ENCODE data around the gene LTO1.

LTO1 gene

DNA sequence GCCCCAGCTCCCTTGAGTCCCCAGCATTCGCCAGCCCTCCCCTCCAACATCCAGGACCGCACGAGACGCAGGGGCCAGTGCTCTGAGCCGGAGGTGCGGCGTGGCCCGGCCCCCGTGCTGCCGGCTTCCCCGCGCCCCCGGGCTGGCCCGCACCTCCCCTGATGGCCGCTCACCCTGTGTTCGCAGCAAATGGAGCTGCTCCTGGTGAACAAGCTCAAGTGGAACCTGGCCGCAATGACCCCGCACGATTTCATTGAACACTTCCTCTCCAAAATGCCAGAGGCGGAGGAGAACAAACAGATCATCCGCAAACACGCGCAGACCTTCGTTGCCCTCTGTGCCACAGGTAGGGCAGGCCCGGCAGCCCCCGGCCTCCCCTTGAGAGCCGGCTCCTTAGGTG is 31.5 kb downstream of the LTO1 start:
- no peaks in the 10 kb centered on the region for H3K27me3 ChIP-seq (ENCODE audit: insufficient read depth, insufficient read length)
- peak overlapping the region; percentile 79 for H3K9ac ChIP-seq (ENCODE audit: insufficient read length, low read depth)
- no peaks in the 10 kb centered on the region for H3K9me3 ChIP-seq (ENCODE audit: insufficient read depth, low read length)
- peak overlapping the region; percentile 55 for H3K4me3 ChIP-seq (ENCODE audit: insufficient read length, low read depth)
- DNase-seq (ENCODE audit: low read depth, low spot score) = no peak
- H3K4me1 ChIP-seq (ENCODE audit: insufficient read depth, insufficient read length) = peaks cover 20% of the 10 kb centered on the region
- peaks cover 58% of the 10 kb centered on the region for H3K36me3 ChIP-seq (ENCODE audit: insufficient read depth, insufficient read length, low read length)
- no peak for TF ChIP-seq ZNF274 (IDR thresholded peaks at IDR 0.05; ENCODE audit: low read depth, low read length)
- TF ChIP-seq SUZ12 (IDR thresholded peaks at IDR 0.05; ENCODE audit: extremely low read depth, insufficient read depth, insufficient read length) = no peak
- TF ChIP-seq YY1 (IDR thresholded peaks at IDR 0.05; ENCODE audit: insufficient read depth, insufficient read length) = no peak

DNA sequence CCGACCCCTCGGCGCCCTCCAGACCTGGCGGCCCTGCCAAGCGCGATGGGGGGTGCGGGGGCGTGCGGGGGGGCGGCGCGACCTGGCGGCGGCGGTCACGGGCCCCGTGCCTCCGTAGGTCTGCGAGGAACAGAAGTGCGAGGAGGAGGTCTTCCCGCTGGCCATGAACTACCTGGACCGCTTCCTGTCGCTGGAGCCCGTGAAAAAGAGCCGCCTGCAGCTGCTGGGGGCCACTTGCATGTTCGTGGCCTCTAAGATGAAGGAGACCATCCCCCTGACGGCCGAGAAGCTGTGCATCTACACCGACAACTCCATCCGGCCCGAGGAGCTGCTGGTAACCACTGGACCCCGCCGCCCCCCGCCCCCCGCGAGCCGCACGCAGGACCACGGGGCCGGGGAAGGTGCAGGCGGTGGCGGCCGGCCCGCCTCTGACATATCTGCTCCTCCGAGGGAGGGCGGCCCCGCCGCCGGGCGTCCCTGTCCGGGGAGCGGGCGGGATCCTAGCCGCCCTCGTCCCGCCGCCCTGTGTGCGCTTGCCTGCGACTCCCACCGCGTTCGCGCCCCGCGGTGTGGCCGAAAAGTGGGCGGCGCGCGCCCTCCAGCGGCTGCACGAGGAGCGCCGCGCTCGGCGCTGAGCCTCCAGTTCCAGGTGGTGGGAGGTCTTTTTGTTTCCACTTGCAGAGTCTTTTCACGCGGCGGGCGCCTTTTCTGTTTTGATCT is 32.1 kb downstream of the LTO1 start:
- peaks cover 20% of the 10 kb centered on the region for H3K4me1 ChIP-seq (ENCODE audit: insufficient read depth, insufficient read length)
- H3K27me3 ChIP-seq (ENCODE audit: insufficient read depth, insufficient read length) = no peaks in the 10 kb centered on the region
- H3K36me3 ChIP-seq (ENCODE audit: insufficient read depth, insufficient read length, low read length) = peaks cover 52% of the 10 kb centered on the region
- no peak for DNase-seq (ENCODE audit: low read depth, low spot score)
- TF ChIP-seq SUZ12 (IDR thresholded peaks at IDR 0.05; ENCODE audit: extremely low read depth, insufficient read depth, insufficient read length) (no peak), YY1 (IDR thresholded peaks at IDR 0.05; ENCODE audit: insufficient read depth, insufficient read length) (no peak), ZNF274 (IDR thresholded peaks at IDR 0.05; ENCODE audit: low read depth, low read length) (no peak)
- H3K4me3 ChIP-seq (ENCODE audit: insufficient read length, low read depth) = peak overlapping the region; percentile 55
- no peaks in the 10 kb centered on the region for H3K9me3 ChIP-seq (ENCODE audit: insufficient read depth, low read length)
- peak overlapping the region; percentile 79 for H3K9ac ChIP-seq (ENCODE audit: insufficient read length, low read depth)

DNA sequence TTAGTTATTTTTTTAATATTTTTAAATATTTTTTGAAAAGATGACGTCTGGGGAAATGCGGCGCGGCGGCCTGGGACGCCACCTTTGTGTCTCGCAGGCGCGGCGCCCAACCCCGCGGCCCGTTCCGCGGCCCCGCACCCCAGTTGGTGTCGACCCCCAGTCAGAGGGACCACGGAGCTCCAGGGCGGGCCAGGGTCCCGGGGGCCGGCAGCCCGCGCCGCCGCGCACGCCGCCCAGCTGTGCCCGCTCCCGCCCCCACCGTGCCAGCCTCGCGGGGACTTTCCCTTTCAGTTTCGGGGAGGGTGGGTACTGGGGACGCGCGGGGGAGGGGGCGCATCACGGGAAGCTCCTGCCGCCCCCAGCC is 32.6 kb downstream of the LTO1 start:
- TF ChIP-seq ZNF274 (IDR thresholded peaks at IDR 0.05; ENCODE audit: low read depth, low read length) (no peak), SUZ12 (IDR thresholded peaks at IDR 0.05; ENCODE audit: extremely low read depth, insufficient read depth, insufficient read length) (no peak), YY1 (IDR thresholded peaks at IDR 0.05; ENCODE audit: insufficient read depth, insufficient read length) (no peak)
- H3K27me3 ChIP-seq (ENCODE audit: insufficient read depth, insufficient read length) = no peaks in the 10 kb centered on the region
- no peaks in the 10 kb centered on the region for H3K9me3 ChIP-seq (ENCODE audit: insufficient read depth, low read length)
- H3K9ac ChIP-seq (ENCODE audit: insufficient read length, low read depth) = peak overlapping the region; percentile 79
- no peak for DNase-seq (ENCODE audit: low read depth, low spot score)
- peaks cover 20% of the 10 kb centered on the region for H3K4me1 ChIP-seq (ENCODE audit: insufficient read depth, insufficient read length)
- H3K4me3 ChIP-seq (ENCODE audit: insufficient read length, low read depth) = peak overlapping the region; percentile 55
- H3K36me3 ChIP-seq (ENCODE audit: insufficient read depth, insufficient read length, low read length) = peaks cover 47% of the 10 kb centered on the region

DNA sequence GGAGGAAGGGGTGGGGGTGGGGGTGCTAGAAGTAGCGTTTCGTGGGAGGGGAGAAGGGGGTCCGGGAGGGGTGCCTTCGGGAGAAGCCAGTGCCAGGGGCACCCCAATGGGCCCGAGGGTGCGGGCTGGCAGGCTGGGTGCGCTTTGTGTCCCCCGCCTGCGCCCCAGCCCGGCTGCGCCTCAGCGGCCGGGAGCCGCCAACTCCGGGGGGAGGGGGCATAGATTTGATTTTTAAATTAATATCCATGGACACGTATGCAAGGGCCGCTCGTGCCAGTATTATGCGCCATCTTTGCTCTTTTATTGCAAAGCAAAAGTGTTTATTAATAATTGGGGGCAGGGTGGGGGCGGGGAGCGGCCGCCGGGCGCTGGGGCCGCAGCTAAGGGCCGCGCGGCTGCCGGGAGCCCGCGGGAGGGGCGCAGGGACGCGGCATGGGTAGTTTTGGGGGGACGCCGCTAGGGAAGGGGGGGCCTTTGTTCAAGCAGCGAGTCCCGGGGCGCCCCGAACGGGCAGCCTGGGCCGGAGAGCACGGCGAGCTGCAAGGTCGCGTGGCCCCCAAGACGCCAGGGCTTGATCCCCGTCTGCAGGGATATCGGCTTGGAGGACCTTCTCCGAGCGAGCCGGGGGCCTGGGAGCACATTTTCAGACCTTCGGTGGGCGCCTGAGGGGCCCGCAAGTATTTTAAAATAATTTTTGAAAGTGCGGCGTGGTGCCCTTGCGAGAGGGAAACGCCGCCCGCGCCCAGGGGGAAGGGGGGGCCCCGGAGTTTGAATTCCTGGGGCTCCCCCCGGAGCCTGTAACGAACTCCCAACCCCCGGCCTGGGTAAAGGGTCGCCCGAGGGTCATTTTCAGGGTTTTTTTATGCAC is 33.2 kb downstream of the LTO1 start:
- H3K9ac ChIP-seq (ENCODE audit: insufficient read length, low read depth) = peak overlapping the region; percentile 97
- peaks cover 41% of the 10 kb centered on the region for H3K36me3 ChIP-seq (ENCODE audit: insufficient read depth, insufficient read length, low read length)
- H3K9me3 ChIP-seq (ENCODE audit: insufficient read depth, low read length) = no peaks in the 10 kb centered on the region
- no peak for DNase-seq (ENCODE audit: low read depth, low spot score)
- H3K27me3 ChIP-seq (ENCODE audit: insufficient read depth, insufficient read length) = no peaks in the 10 kb centered on the region
- TF ChIP-seq SUZ12 (IDR thresholded peaks at IDR 0.05; ENCODE audit: extremely low read depth, insufficient read depth, insufficient read length) (no peak), ZNF274 (IDR thresholded peaks at IDR 0.05; ENCODE audit: low read depth, low read length) (no peak), YY1 (IDR thresholded peaks at IDR 0.05; ENCODE audit: insufficient read depth, insufficient read length) (no peak)
- H3K4me3 ChIP-seq (ENCODE audit: insufficient read length, low read depth) = peak overlapping the region; percentile 89
- peaks cover 20% of the 10 kb centered on the region for H3K4me1 ChIP-seq (ENCODE audit: insufficient read depth, insufficient read length)

DNA sequence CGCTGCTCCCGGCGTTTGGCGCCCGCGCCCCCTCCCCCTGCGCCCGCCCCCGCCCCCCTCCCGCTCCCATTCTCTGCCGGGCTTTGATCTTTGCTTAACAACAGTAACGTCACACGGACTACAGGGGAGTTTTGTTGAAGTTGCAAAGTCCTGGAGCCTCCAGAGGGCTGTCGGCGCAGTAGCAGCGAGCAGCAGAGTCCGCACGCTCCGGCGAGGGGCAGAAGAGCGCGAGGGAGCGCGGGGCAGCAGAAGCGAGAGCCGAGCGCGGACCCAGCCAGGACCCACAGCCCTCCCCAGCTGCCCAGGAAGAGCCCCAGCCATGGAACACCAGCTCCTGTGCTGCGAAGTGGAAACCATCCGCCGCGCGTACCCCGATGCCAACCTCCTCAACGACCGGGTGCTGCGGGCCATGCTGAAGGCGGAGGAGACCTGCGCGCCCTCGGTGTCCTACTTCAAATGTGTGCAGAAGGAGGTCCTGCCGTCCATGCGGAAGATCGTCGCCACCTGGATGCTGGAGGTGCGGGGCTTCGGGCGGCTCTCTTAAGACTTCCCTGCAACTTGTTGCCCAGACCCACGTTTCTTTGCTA is 34.1 kb downstream of the LTO1 start, which contains the start of gene CCND1:
Gene CCND1, plus strand, starts transcription at position 162 of the 587 bp plus-strand sequence. Its CDS starts 158 bp downstream, at position 320.
- Histone ChIP-seq H3K4me3 (ENCODE audit: insufficient read length, low read depth) (peak within 1 kb of the TSS; percentile 89), H3K9me3 (ENCODE audit: insufficient read depth, low read length) (no peaks in the 10 kb centered on the region), H3K9ac (ENCODE audit: insufficient read length, low read depth) (peak within 1 kb of the TSS; percentile 97), H3K27me3 (ENCODE audit: insufficient read depth, insufficient read length) (no peaks in the 10 kb centered on the region), H3K36me3 (ENCODE audit: insufficient read depth, insufficient read length, low read length) (peaks cover 33% of the 10 kb centered on the region), H3K4me1 (ENCODE audit: insufficient read depth, insufficient read length) (peaks cover 17% of the 10 kb centered on the region)
- DNase-seq (ENCODE audit: low read depth, low spot score) = peak; percentile 89
- no peak for TF ChIP-seq SUZ12 (IDR thresholded peaks at IDR 0.05; ENCODE audit: extremely low read depth, insufficient read depth, insufficient read length)
- TF ChIP-seq ZNF274 (IDR thresholded peaks at IDR 0.05; ENCODE audit: low read depth, low read length) = no peak
- TF ChIP-seq YY1 (IDR thresholded peaks at IDR 0.05; ENCODE audit: insufficient read depth, insufficient read length) = no peak

DNA sequence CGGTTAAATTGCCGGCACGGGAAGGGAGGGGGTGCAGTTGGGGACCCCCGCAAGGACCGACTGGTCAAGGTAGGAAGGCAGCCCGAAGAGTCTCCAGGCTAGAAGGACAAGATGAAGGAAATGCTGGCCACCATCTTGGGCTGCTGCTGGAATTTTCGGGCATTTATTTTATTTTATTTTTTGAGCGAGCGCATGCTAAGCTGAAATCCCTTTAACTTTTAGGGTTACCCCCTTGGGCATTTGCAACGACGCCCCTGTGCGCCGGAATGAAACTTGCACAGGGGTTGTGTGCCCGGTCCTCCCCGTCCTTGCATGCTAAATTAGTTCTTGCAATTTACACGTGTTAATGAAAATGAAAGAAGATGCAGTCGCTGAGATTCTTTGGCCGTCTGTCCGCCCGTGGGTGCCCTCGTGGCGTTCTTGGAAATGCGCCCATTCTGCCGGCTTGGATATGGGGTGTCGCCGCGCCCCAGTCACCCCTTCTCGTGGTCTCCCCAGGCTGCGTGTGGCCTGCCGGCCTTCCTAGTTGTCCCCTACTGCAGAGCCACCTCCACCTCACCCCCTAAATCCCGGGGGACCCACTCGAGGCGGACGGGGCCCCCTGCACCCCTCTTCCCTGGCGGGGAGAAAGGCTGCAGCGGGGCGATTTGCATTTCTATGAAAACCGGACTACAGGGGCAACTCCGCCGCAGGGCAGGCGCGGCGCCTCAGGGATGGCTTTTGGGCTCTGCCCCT is 34.7 kb downstream of the LTO1 start:
- H3K4me1 ChIP-seq (ENCODE audit: insufficient read depth, insufficient read length) = peaks cover 12% of the 10 kb centered on the region
- H3K27me3 ChIP-seq (ENCODE audit: insufficient read depth, insufficient read length) = no peaks in the 10 kb centered on the region
- H3K9ac ChIP-seq (ENCODE audit: insufficient read length, low read depth) = peak overlapping the region; percentile 81
- peaks cover 26% of the 10 kb centered on the region for H3K36me3 ChIP-seq (ENCODE audit: insufficient read depth, insufficient read length, low read length)
- H3K4me3 ChIP-seq (ENCODE audit: insufficient read length, low read depth) = peak overlapping the region; percentile 64
- DNase-seq (ENCODE audit: low read depth, low spot score) = no peak
- no peaks in the 10 kb centered on the region for H3K9me3 ChIP-seq (ENCODE audit: insufficient read depth, low read length)
- TF ChIP-seq YY1 (IDR thresholded peaks at IDR 0.05; ENCODE audit: insufficient read depth, insufficient read length) = no peak
- no peak for TF ChIP-seq ZNF274 (IDR thresholded peaks at IDR 0.05; ENCODE audit: low read depth, low read length)
- TF ChIP-seq SUZ12 (IDR thresholded peaks at IDR 0.05; ENCODE audit: extremely low read depth, insufficient read depth, insufficient read length) = no peak
